ENCODE measurements around the gene SPNS3. TPM values are rescaled to one million over a fixed set of nuclear protein-coding genes. Genes with fewer than 3 reads are reported as not detected.

SPNS3 gene
- total and polyA plus RNA-seq, 4 donors, result 0.16 to 2.3 (median 0.24) TPM

- peaks cover 7 to 21% (median 9%) of the 10 kb centered on the region in 4 donors for H3K4me1 ChIP-seq (ENCODE audit: control insufficient read depth in 4 of 4, insufficient read depth in 4 of 4, low read length in 3 of 4)
- H3K9ac ChIP-seq (ENCODE audit: low read depth in 1 of 2, low read length in 2 of 2), result no peak overlapping the region
- H3K36me3 ChIP-seq (ENCODE audit: control insufficient read depth in 4 of 4, insufficient read depth in 3 of 4, low read depth in 1 of 4, low read length in 3 of 4), result no peaks in the 10 kb centered on the region
- 85% methylated on average over 8 of the region's 8 CpGs for WGBS
- no peak for DNase-seq (ENCODE audit: low spot score)
- TF ChIP-seq FOXA2 (IDR thresholded peaks at IDR 0.05) (no peak), HNF4A (conservative IDR thresholded peaks at IDR 0.05) (no peak), TAF1 (conservative IDR thresholded peaks at IDR 0.05) (no peak), SP1 (IDR thresholded peaks at IDR 0.05) (no peak), EGR1 (IDR thresholded peaks at IDR 0.05; ENCODE audit: low read depth in 2 of 2) (no peak), ZBTB33 (IDR thresholded peaks at IDR 0.05) (no peak), REST (IDR thresholded peaks at IDR 0.05) (no peak), HNF4G (IDR thresholded peaks at IDR 0.05) (no peak), GABPA (IDR thresholded peaks at IDR 0.05 in 1 of 2, conservative IDR thresholded peaks at IDR 0.05 in 1 of 2) (no peak), FOXA1 (IDR thresholded peaks at IDR 0.05) (no peak), RXRA (IDR thresholded peaks at IDR 0.05) (no peak), NR2F2 (IDR thresholded peaks at IDR 0.05) (no peak), YY1 (IDR thresholded peaks at IDR 0.05) (no peak), MAX (IDR thresholded peaks at IDR 0.05) (no peak), CTCF (IDR thresholded peaks at IDR 0.05; ENCODE audit: low read depth, low read length, missing input control) (no peak), ATF3 (IDR thresholded peaks at IDR 0.05) (no peak), JUND (IDR thresholded peaks at IDR 0.05) (no peak), RAD21 (IDR thresholded peaks at IDR 0.05) (no peak)
- H3K4me3 ChIP-seq (ENCODE audit: low read depth in 1 of 3, low read length in 3 of 3), result no peak overlapping the region
- H3K27me3 ChIP-seq (ENCODE audit: control insufficient read depth in 4 of 4, insufficient read depth in 4 of 4, low read length in 3 of 4), result no peaks in the 10 kb centered on the region
- H3K9me3 ChIP-seq (ENCODE audit: control insufficient read depth in 4 of 4, low read length in 3 of 4), result no peaks in the 10 kb centered on the region
- H3K27ac ChIP-seq (ENCODE audit: low read depth in 1 of 2, low read length in 2 of 2), result no peak overlapping the region
Measured at GRCh38 chr17:4440021-4440420, 6.3 kb downstream of the SPNS3 start.

Measured in liver (tissue), 9 donors.